Measurements from ENCODE around the gene THEMIS. TPM values are rescaled to one million over a fixed set of nuclear protein-coding genes. Genes with fewer than 3 reads are reported as not detected.

Gene THEMIS
- total RNA-seq, 2 donors from 2014 or later, result 13.4 to 14.0 TPM

- no peak for ATAC-seq (replicated peaks in 1 of 2)
- Mint-ChIP-seq H3K27me3 (ENCODE audit: low read depth) (no peaks in the 10 kb centered on the region), H3K4me3 (peak overlapping the region; percentile 9 to 66), H3K27ac (peak overlapping the region; percentile 91), H3K4me1 (ENCODE audit: low read depth) (peaks cover 42% of the 10 kb centered on the region), H3K9me3 (peaks cover 3 to 4% of the 10 kb centered on the region in 2 donors), H3K36me3 (ENCODE audit: insufficient read depth in 2 of 2) (peaks cover 1 to 22% of the 10 kb centered on the region in 2 donors)
- no peak for DNase-seq
Measured at GRCh38 chr6:127775371-127775770, 125.5 kb downstream of the THEMIS start.

- Mint-ChIP-seq H3K27me3 (ENCODE audit: low read depth) (no peaks in the 10 kb centered on the region), H3K27ac (no peak overlapping the region), H3K4me1 (ENCODE audit: low read depth) (peaks cover 28% of the 10 kb centered on the region), H3K4me3 (no peak overlapping the region), H3K9me3 (peaks cover 2 to 4% of the 10 kb centered on the region in 2 donors), H3K36me3 (ENCODE audit: insufficient read depth in 2 of 2) (peaks cover 1 to 16% of the 10 kb centered on the region in 2 donors)
- DNase-seq (no peak), ATAC-seq (replicated peaks in 1 of 2) (no peak)
Measured at GRCh38 chr6:127768745-127769144, 132.1 kb downstream of the THEMIS start.

GRCh38 chr6:127768223-127768622, 132.6 kb downstream of the THEMIS start:
- H3K4me3 Mint-ChIP-seq, result no peak overlapping the region
- peaks cover 1 to 16% of the 10 kb centered on the region in 2 donors for H3K36me3 Mint-ChIP-seq (ENCODE audit: insufficient read depth in 2 of 2)
- H3K27ac Mint-ChIP-seq, result no peak overlapping the region
- H3K4me1 Mint-ChIP-seq (ENCODE audit: low read depth), result peaks cover 33% of the 10 kb centered on the region
- DNase-seq (no peak), ATAC-seq (replicated peaks in 1 of 2) (no peak)
- no peaks in the 10 kb centered on the region for H3K27me3 Mint-ChIP-seq (ENCODE audit: low read depth)
- H3K9me3 Mint-ChIP-seq, result peaks cover 2 to 4% of the 10 kb centered on the region in 2 donors

GRCh38 chr6:127765949-127766348, 134.9 kb downstream of the THEMIS start:
- Mint-ChIP-seq H3K9me3 (peaks cover 0 to 3% of the 10 kb centered on the region in 2 donors), H3K4me1 (ENCODE audit: low read depth) (peaks cover 56% of the 10 kb centered on the region), H3K36me3 (ENCODE audit: insufficient read depth in 2 of 2) (peaks cover 0 to 11% of the 10 kb centered on the region in 2 donors), H3K27ac (no peak overlapping the region), H3K27me3 (ENCODE audit: low read depth) (no peaks in the 10 kb centered on the region), H3K4me3 (no peak overlapping the region)
- DNase-seq (no peak), ATAC-seq (replicated peaks in 1 of 2) (no peak)

GRCh38 chr6:127762284-127762683, 138.6 kb downstream of the THEMIS start:
- Mint-ChIP-seq H3K4me1 (ENCODE audit: low read depth) (peaks cover 57% of the 10 kb centered on the region), H3K27me3 (ENCODE audit: low read depth) (no peaks in the 10 kb centered on the region), H3K36me3 (ENCODE audit: insufficient read depth in 2 of 2) (peaks cover 0 to 5% of the 10 kb centered on the region in 2 donors), H3K27ac (peak overlapping the region; percentile 59), H3K9me3 (peaks cover 0 to 5% of the 10 kb centered on the region in 2 donors), H3K4me3 (peak overlapping the region in 1 of 2 donors; percentile 35)
- DNase-seq, result peak; percentile 10 to 32
- peak; percentile 45 to 78 for ATAC-seq (replicated peaks in 1 of 2)

GRCh38 chr6:127761084-127761483, 139.8 kb downstream of the THEMIS start:
- Mint-ChIP-seq H3K36me3 (ENCODE audit: insufficient read depth in 2 of 2) (peaks cover 2 to 5% of the 10 kb centered on the region in 2 donors), H3K27ac (no peak overlapping the region), H3K9me3 (peaks cover 0 to 5% of the 10 kb centered on the region in 2 donors), H3K4me3 (no peak overlapping the region), H3K27me3 (ENCODE audit: low read depth) (no peaks in the 10 kb centered on the region), H3K4me1 (ENCODE audit: low read depth) (peaks cover 57% of the 10 kb centered on the region)
- DNase-seq (no peak), ATAC-seq (replicated peaks in 1 of 2) (no peak)

GRCh38 chr6:127749095-127749494, 151.8 kb downstream of the THEMIS start:
- peak overlapping the region; percentile 57 for H3K27ac Mint-ChIP-seq
- H3K9me3 Mint-ChIP-seq, result peaks cover 0 to 4% of the 10 kb centered on the region in 2 donors
- no peaks in the 10 kb centered on the region for H3K27me3 Mint-ChIP-seq (ENCODE audit: low read depth)
- peaks cover 62% of the 10 kb centered on the region for H3K4me1 Mint-ChIP-seq (ENCODE audit: low read depth)
- peak overlapping the region in 1 of 2 donors; percentile 52 for H3K4me3 Mint-ChIP-seq
- DNase-seq (no peak), ATAC-seq (replicated peaks in 1 of 2) (no peak)
- H3K36me3 Mint-ChIP-seq (ENCODE audit: insufficient read depth in 2 of 2), result no peaks in the 10 kb centered on the region

GRCh38 chr6:127748290-127748689, 152.6 kb downstream of the THEMIS start:
- no peaks in the 10 kb centered on the region for H3K36me3 Mint-ChIP-seq (ENCODE audit: insufficient read depth in 2 of 2)
- no peaks in the 10 kb centered on the region for H3K27me3 Mint-ChIP-seq (ENCODE audit: low read depth)
- peak overlapping the region; percentile 52 for H3K27ac Mint-ChIP-seq
- peak overlapping the region; percentile 54 to 73 for H3K4me3 Mint-ChIP-seq
- peaks cover 0 to 4% of the 10 kb centered on the region in 2 donors for H3K9me3 Mint-ChIP-seq
- DNase-seq (no peak), ATAC-seq (replicated peaks in 1 of 2) (peak; percentile 43 to 45)
- H3K4me1 Mint-ChIP-seq (ENCODE audit: low read depth), result peaks cover 63% of the 10 kb centered on the region

GRCh38 chr6:127738423-127738822, 162.4 kb downstream of the THEMIS start:
- DNase-seq, result no peak
- Mint-ChIP-seq H3K36me3 (ENCODE audit: insufficient read depth in 2 of 2) (peaks cover 2% of the 10 kb centered on the region in 2 donors), H3K27ac (no peak overlapping the region), H3K4me1 (ENCODE audit: low read depth) (peaks cover 61% of the 10 kb centered on the region), H3K9me3 (peaks cover 0 to 4% of the 10 kb centered on the region in 2 donors), H3K27me3 (ENCODE audit: low read depth) (no peaks in the 10 kb centered on the region), H3K4me3 (no peak overlapping the region)
- no peak for ATAC-seq (replicated peaks in 1 of 2)

- Mint-ChIP-seq H3K27ac (peak overlapping the region; percentile 28), H3K9me3 (peaks cover 0 to 4% of the 10 kb centered on the region in 2 donors), H3K4me1 (ENCODE audit: low read depth) (peaks cover 66% of the 10 kb centered on the region), H3K27me3 (ENCODE audit: low read depth) (no peaks in the 10 kb centered on the region), H3K4me3 (no peak overlapping the region), H3K36me3 (ENCODE audit: insufficient read depth in 2 of 2) (peaks cover 2% of the 10 kb centered on the region in 2 donors)
- no peak for DNase-seq
- no peak for ATAC-seq (replicated peaks in 1 of 2)
Measured at GRCh38 chr6:127737768-127738167, 163.1 kb downstream of the THEMIS start.

- Mint-ChIP-seq H3K4me3 (no peak overlapping the region), H3K27ac (peak overlapping the region; percentile 24), H3K27me3 (ENCODE audit: low read depth) (no peaks in the 10 kb centered on the region), H3K9me3 (peaks cover 0 to 2% of the 10 kb centered on the region in 2 donors), H3K36me3 (ENCODE audit: insufficient read depth in 2 of 2) (peaks cover 2% of the 10 kb centered on the region in 2 donors), H3K4me1 (ENCODE audit: low read depth) (peaks cover 63% of the 10 kb centered on the region)
- peak; percentile 37 to 51 for DNase-seq
- ATAC-seq (replicated peaks in 1 of 2), result peak; percentile 83 to 91
Measured at GRCh38 chr6:127737009-127737486, 163.8 kb downstream of the THEMIS start.

- ATAC-seq (replicated peaks in 1 of 2), result no peak
- H3K27me3 Mint-ChIP-seq (ENCODE audit: low read depth), result no peaks in the 10 kb centered on the region
Measured at GRCh38 chr6:127732927-127733326, 167.9 kb downstream of the THEMIS start.

GRCh38 chr6:127727260-127727953, 173.5 kb downstream of the THEMIS start:
- DNase-seq (no peak), ATAC-seq (replicated peaks in 1 of 2) (no peak)
- Mint-ChIP-seq H3K4me1 (ENCODE audit: low read depth) (peaks cover 12% of the 10 kb centered on the region), H3K36me3 (ENCODE audit: insufficient read depth in 2 of 2) (peaks cover 0 to 2% of the 10 kb centered on the region in 2 donors), H3K27ac (no peak overlapping the region), H3K4me3 (no peak overlapping the region), H3K27me3 (ENCODE audit: low read depth) (no peaks in the 10 kb centered on the region), H3K9me3 (no peaks in the 10 kb centered on the region)

More at GRCh38 chr6:127732927-127733326, 167.9 kb downstream of the THEMIS start:
- H3K4me3 Mint-ChIP-seq, result no peak overlapping the region
- H3K4me1 Mint-ChIP-seq (ENCODE audit: low read depth), result peaks cover 42% of the 10 kb centered on the region
- no peak overlapping the region for H3K27ac Mint-ChIP-seq
- no peaks in the 10 kb centered on the region for H3K9me3 Mint-ChIP-seq
- H3K36me3 Mint-ChIP-seq (ENCODE audit: insufficient read depth in 2 of 2), result no peaks in the 10 kb centered on the region
- DNase-seq, result no peak
